ENCODE results near the gene ADGRG1. TPM values are rescaled to one million over a fixed set of nuclear protein-coding genes. Genes with fewer than 3 reads are reported as not detected.
A peak's percentile ranks its signal among the peaks of the same experiment; 100 is the strongest.

Gene ADGRG1
- total RNA-seq, 1 donor from 2014 or later = 19.7 TPM

GRCh38 chr16:57606847-57607501 is 21.5 kb upstream of the ADGRG1 start:
- peaks cover 7% of the 10 kb centered on the region for H3K27me3 Mint-ChIP-seq
- no peaks in the 10 kb centered on the region for H3K36me3 Mint-ChIP-seq (ENCODE audit: insufficient read depth)
- H3K27ac Mint-ChIP-seq = peak overlapping the region; percentile 97
- DNase-seq (ENCODE audit: low spot score, unreplicated experiment) = no peak
- peaks cover 23% of the 10 kb centered on the region for H3K4me1 Mint-ChIP-seq (ENCODE audit: low read depth)
- H3K4me3 Mint-ChIP-seq (ENCODE audit: low read depth) = peak overlapping the region; percentile 11
- no peak for TF ChIP-seq CTCF (IDR thresholded peaks at IDR 0.05; ENCODE audit: unreplicated experiment)
- no peaks in the 10 kb centered on the region for H3K9me3 Mint-ChIP-seq (ENCODE audit: low read depth)

DNA sequence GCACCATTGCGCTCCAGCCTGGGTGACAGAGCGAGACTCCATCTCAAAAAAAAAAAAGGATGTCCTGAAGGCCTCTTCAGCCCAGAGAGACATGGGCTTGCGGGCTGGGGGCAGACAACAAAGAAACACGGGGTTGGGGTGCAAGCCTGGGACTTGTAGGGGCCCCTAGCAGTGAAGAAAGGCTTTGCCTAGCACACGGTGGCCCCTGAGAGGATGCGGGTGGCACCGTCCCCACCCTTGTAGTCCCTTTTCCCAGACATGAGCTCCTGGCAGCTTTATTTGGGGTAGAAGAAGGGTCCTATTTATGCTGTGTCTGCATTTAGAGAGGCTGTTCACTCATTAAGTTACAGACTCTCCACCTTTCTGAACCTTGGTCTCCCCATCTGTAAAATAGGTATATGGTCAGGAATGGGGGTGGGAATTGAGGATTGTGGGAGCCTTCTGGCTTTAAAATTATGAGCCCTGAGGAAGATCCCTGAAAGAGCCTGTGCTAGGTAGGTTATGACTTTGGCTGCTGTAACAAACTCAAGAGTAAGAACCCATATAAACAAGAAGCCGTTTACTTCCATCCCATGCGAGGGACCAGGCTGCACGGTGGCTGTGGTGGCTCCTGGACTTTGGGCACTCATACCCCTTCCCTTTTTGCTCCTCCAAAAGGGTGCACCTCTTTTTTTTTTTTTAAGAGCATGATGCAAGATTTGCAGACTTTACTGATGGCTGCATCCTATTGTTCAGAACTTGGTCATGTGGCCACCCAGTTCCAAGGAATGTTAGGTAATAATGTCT is 20.6 kb upstream of the ADGRG1 start:
- Mint-ChIP-seq H3K27me3 (peaks cover 7% of the 10 kb centered on the region), H3K27ac (peak overlapping the region; percentile 29), H3K4me3 (ENCODE audit: low read depth) (no peak overlapping the region), H3K36me3 (ENCODE audit: insufficient read depth) (no peaks in the 10 kb centered on the region), H3K4me1 (ENCODE audit: low read depth) (peaks cover 27% of the 10 kb centered on the region), H3K9me3 (ENCODE audit: low read depth) (no peaks in the 10 kb centered on the region)
- TF ChIP-seq CTCF (IDR thresholded peaks at IDR 0.05; ENCODE audit: unreplicated experiment) = no peak
- no peak for DNase-seq (ENCODE audit: low spot score, unreplicated experiment)

- no peaks in the 10 kb centered on the region for H3K9me3 Mint-ChIP-seq (ENCODE audit: low read depth)
- H3K4me1 Mint-ChIP-seq (ENCODE audit: low read depth) = peaks cover 30% of the 10 kb centered on the region
- H3K4me3 Mint-ChIP-seq (ENCODE audit: low read depth) = no peak overlapping the region
- H3K27ac Mint-ChIP-seq = peak overlapping the region; percentile 29
- no peaks in the 10 kb centered on the region for H3K27me3 Mint-ChIP-seq
- TF ChIP-seq CTCF (IDR thresholded peaks at IDR 0.05; ENCODE audit: unreplicated experiment) = no peak
- no peaks in the 10 kb centered on the region for H3K36me3 Mint-ChIP-seq (ENCODE audit: insufficient read depth)
- no peak for DNase-seq (ENCODE audit: low spot score, unreplicated experiment)
These were observed 19.8 kb upstream of the ADGRG1 start for GRCh38 chr16:57608462-57609113.

GRCh38 chr16:57609541-57610401 is 18.7 kb upstream of the ADGRG1 start:
- Mint-ChIP-seq H3K36me3 (ENCODE audit: insufficient read depth) (no peaks in the 10 kb centered on the region), H3K4me3 (ENCODE audit: low read depth) (no peak overlapping the region)
- no peak for DNase-seq (ENCODE audit: low spot score, unreplicated experiment)

More at GRCh38 chr16:57609541-57610401, 18.7 kb upstream of the ADGRG1 start:
- no peak overlapping the region for H3K27ac Mint-ChIP-seq
- peaks cover 31% of the 10 kb centered on the region for H3K4me1 Mint-ChIP-seq (ENCODE audit: low read depth)
- H3K27me3 Mint-ChIP-seq = no peaks in the 10 kb centered on the region
- TF ChIP-seq CTCF (IDR thresholded peaks at IDR 0.05; ENCODE audit: unreplicated experiment) = no peak
- no peaks in the 10 kb centered on the region for H3K9me3 Mint-ChIP-seq (ENCODE audit: low read depth)

All from progenitor cell of endocrine pancreas (in vitro differentiated cells).